Cardiac muscle cell (in vitro differentiated cells and primary cell): ENCODE data around the gene RAB34. TPM values are rescaled to one million over a fixed set of nuclear protein-coding genes. Genes with fewer than 3 reads are reported as not detected.
"Not testable (repeated sequence)": the region's sequence is repeated elsewhere in the genome, so short reads cannot be mapped to it uniquely, and the experiment has no call there.

ENCODE experiments used
- DNase-seq, 2 donors: peaks; one replicate each; pipeline versions ENCODE4 v3.0.0 to v3.0.0-alpha.2; 2010 to 2017; ENCODE audit warnings: low read depth in 1 of 2, low spot score in 1 of 2
- H3K27ac ChIP-seq: fragments of 200-600 bp; sonication (generic); 2 replicates; pipeline ENCODE4 v1.5.1; 2016
- H3K27me3 ChIP-seq: fragments of 200-600 bp; sonication (generic); 2 replicates; pipeline ENCODE4 v1.6.0; 2016; ENCODE audit warnings: control low read depth
- H3K36me3 ChIP-seq: fragments of 200-600 bp; sonication (generic); 2 replicates; pipeline ENCODE4 v1.5.1; 2016; ENCODE audit warnings: control low read depth
- H3K4me1 ChIP-seq: fragments of 200-600 bp; sonication (generic); 2 replicates; pipeline ENCODE4 v1.8.1; 2017; ENCODE audit warnings: low read depth, mild to moderate bottlenecking, mixed run types
- H3K4me3 ChIP-seq: fragments of 200-600 bp; sonication (generic); 2 replicates; pipeline ENCODE4 v1.5.1; 2016; ENCODE audit warnings: mild to moderate bottlenecking
- H3K9me3 ChIP-seq: fragments of 200-600 bp; sonication (generic); 2 replicates; pipeline ENCODE4 v1.5.1; 2017; ENCODE audit warnings: low read depth, mild to moderate bottlenecking, control low read depth
- polyA plus RNA-seq: library from polyadenylated mRNA; unstranded; fragments of >200 nt; fragmentation: Nextera tagmentation; extraction: Ambion mirVana; gene quantifications from 2 replicates; pipeline ENCODE4 v1.2.1, GENCODE V29; 2016
- total RNA-seq: library from RNA; depleted of rRNA; stranded (reverse); fragments of >200 nt; gene quantifications from 2 replicates; pipeline ENCODE4 v1.2.3, GENCODE V29; 2016
- TF ChIP-seq, protein P1 (sequence below): IDR thresholded peaks from 2 replicates; pipeline ENCODE4 v1.5.1; 2012; ENCODE audit warnings: low read depth, mild to moderate bottlenecking, low read length

RAB34 gene
- total and polyA plus RNA-seq, 2 experiments from 2014 or later: 186 to 276 TPM

GRCh38 chr17:28726226-28726626 lies 8.6 kb upstream of the RAB34 start, which contains the start of gene TLCD1:
Gene TLCD1 (minus strand): TSS chr17:28726233. CDS start chr17:28726097, 136 bp downstream.
- peak; percentile 61 to 85 for DNase-seq
- TF ChIP-seq, protein P1, sequence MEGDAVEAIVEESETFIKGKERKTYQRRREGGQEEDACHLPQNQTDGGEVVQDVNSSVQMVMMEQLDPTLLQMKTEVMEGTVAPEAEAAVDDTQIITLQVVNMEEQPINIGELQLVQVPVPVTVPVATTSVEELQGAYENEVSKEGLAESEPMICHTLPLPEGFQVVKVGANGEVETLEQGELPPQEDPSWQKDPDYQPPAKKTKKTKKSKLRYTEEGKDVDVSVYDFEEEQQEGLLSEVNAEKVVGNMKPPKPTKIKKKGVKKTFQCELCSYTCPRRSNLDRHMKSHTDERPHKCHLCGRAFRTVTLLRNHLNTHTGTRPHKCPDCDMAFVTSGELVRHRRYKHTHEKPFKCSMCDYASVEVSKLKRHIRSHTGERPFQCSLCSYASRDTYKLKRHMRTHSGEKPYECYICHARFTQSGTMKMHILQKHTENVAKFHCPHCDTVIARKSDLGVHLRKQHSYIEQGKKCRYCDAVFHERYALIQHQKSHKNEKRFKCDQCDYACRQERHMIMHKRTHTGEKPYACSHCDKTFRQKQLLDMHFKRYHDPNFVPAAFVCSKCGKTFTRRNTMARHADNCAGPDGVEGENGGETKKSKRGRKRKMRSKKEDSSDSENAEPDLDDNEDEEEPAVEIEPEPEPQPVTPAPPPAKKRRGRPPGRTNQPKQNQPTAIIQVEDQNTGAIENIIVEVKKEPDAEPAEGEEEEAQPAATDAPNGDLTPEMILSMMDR: no peak

DNA sequence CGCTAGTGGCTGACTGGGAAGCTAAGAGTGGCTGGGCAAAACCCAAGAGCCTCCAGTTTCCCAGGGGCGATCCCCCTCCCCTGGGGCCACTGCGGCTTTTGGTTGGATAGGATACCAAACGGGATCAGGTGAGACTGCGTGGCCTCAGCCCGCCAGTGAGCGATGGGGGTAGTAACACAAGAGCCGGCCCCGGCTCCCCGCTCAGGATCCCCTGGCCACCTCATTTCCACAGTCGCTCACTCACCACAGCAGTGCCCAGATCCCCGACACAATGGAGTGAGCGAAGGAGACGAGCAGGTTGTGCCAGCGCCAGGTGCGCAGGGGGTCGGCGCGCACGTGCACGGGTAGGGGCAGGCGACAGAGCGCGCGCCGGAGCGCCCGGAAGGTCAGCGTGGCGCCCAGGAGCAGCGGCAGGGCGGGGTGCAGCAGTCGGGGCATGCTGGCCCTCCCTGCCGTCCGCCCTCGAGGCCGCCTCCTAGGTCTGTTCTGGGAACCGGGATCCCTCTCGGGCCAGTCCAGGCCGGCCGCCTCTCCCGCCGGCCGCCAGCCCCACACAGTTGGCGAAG lies 8.1 kb upstream of the RAB34 start:
- Histone ChIP-seq H3K9me3 (no peaks in the 10 kb centered on the region), H3K36me3 (peaks cover 21% of the 10 kb centered on the region), H3K27ac (peak overlapping the region; percentile 69), H3K4me3 (peak overlapping the region; percentile 78), H3K4me1 (peaks cover 6% of the 10 kb centered on the region), H3K27me3 (no peaks in the 10 kb centered on the region)
- TF ChIP-seq, protein P1: no peak
- peak in 1 of 2 donors; percentile 89 for DNase-seq

More at GRCh38 chr17:28726226-28726626, 8.6 kb upstream of the RAB34 start, which contains the start of gene TLCD1:
- Histone ChIP-seq H3K27me3 (no peaks in the 10 kb centered on the region), H3K4me3 (peak within 1 kb of the TSS; percentile 78), H3K36me3 (peaks cover 17% of the 10 kb centered on the region), H3K27ac (peak within 1 kb of the TSS; percentile 75), H3K9me3 (no peaks in the 10 kb centered on the region), H3K4me1 (peaks cover 1% of the 10 kb centered on the region)

- TF ChIP-seq, protein P1: no peak
- DNase-seq: peak in 1 of 2 donors; percentile 63
- Histone ChIP-seq H3K27me3 (no peaks in the 10 kb centered on the region), H3K4me3 (peak overlapping the region; percentile 78), H3K4me1 (peaks cover 6% of the 10 kb centered on the region), H3K9me3 (no peaks in the 10 kb centered on the region), H3K27ac (peak overlapping the region; percentile 69), H3K36me3 (peaks cover 21% of the 10 kb centered on the region)
Measured at GRCh38 chr17:28725166-28725659, 7.5 kb upstream of the RAB34 start.

GRCh38 chr17:28724500-28725165 lies 7.0 kb upstream of the RAB34 start:
- TF ChIP-seq, protein P1: no peak
- Histone ChIP-seq H3K4me1 (peaks cover 6% of the 10 kb centered on the region), H3K9me3 (no peaks in the 10 kb centered on the region), H3K27ac (peak overlapping the region; percentile 69), H3K4me3 (peak overlapping the region; percentile 78), H3K36me3 (peaks cover 21% of the 10 kb centered on the region), H3K27me3 (no peaks in the 10 kb centered on the region)
- no peak for DNase-seq

GRCh38 chr17:28723836-28724499 lies 6.3 kb upstream of the RAB34 start:
- not testable (repeated sequence) for H3K4me3 ChIP-seq, H3K27ac ChIP-seq, H3K27me3 ChIP-seq, H3K9me3 ChIP-seq, DNase-seq, H3K4me1 ChIP-seq
- H3K36me3 ChIP-seq: peaks cover 21% of the 10 kb centered on the region
